HEK293 (cell line): ENCODE data around the gene SAP30L.

ENCODE experiments used
- CTCF ChIP-seq: fragments of 450-650 bp; formaldehyde crosslinking; IDR thresholded peaks from 2 replicates; pipeline ENCODE4 v1.5.1; 2016; ENCODE audit warnings: missing biosample characterization, missing genetic modification characterization
- SP2 ChIP-seq: fragments of 450-650 bp; formaldehyde crosslinking; IDR thresholded peaks from 2 replicates; pipeline ENCODE4 v1.5.1; 2016; ENCODE audit warnings: missing biosample characterization, missing genetic modification characterization
- ZNF138 ChIP-seq: fragments of 450-650 bp; formaldehyde crosslinking; IDR thresholded peaks from 2 replicates; pipeline ENCODE4 v1.5.1; 2016; ENCODE audit warnings: missing biosample characterization, missing genetic modification characterization, borderline replicate concordance
- ZNF23 ChIP-seq: fragments of 450-650 bp; formaldehyde crosslinking; IDR thresholded peaks from 2 replicates; pipeline ENCODE4 v1.5.1; 2016; ENCODE audit warnings: missing biosample characterization, missing genetic modification characterization, borderline replicate concordance
- ZNF549 ChIP-seq: fragments of 450-650 bp; IDR thresholded peaks from 2 replicates; pipeline ENCODE4 v1.5.1; 2018; ENCODE audit warnings: missing biosample characterization, missing genetic modification characterization, mild to moderate bottlenecking, inconsistent platforms, moderate library complexity

- TF ChIP-seq SP2 (tag by site-specific recombination) (no peak), ZNF23 (tag by site-specific recombination) (no peak), CTCF (tag by site-specific recombination) (no peak), ZNF549 (tag by site-specific recombination) (no peak), ZNF138 (tag by site-specific recombination) (no peak)
Observed at GRCh38 chr5:154430466-154430865, 15.3 kb upstream of the SAP30L start.
